Embryonic facial prominence (tissue), 1 donor: ENCODE data around the gene ASXL3.

Experiments
- DNase-seq: peaks from one replicate; pipeline ENCODE4 v3.0.0-alpha.2; 2016; ENCODE audit errors: extremely low spot score

The ASXL3 gene

GRCh38 chr18:33716061-33716683 is 138.2 kb downstream of the ASXL3 start:
- no peak for DNase-seq

GRCh38 chr18:33717339-33717738 is 139.3 kb downstream of the ASXL3 start:
- no peak for DNase-seq

GRCh38 chr18:33720133-33720532 is 142.1 kb downstream of the ASXL3 start:
- no peak for DNase-seq

- no peak for DNase-seq
These were observed 151.5 kb downstream of the ASXL3 start for GRCh38 chr18:33729556-33729955.

- no peak for DNase-seq
These were observed 155.4 kb downstream of the ASXL3 start for GRCh38 chr18:33733376-33733775.

- DNase-seq, result no peak
These were observed 157.4 kb downstream of the ASXL3 start for GRCh38 chr18:33735428-33735827.

- no peak for DNase-seq
These were observed 163.7 kb downstream of the ASXL3 start for GRCh38 chr18:33741760-33742159.

GRCh38 chr18:33744032-33744697 is 166.1 kb downstream of the ASXL3 start:
- DNase-seq, result no peak

GRCh38 chr18:33745151-33745795 is 167.3 kb downstream of the ASXL3 start:
- no peak for DNase-seq

- DNase-seq, result no peak
These were observed 168.0 kb downstream of the ASXL3 start for GRCh38 chr18:33745871-33746545.

GRCh38 chr18:33749834-33750233 is 171.8 kb downstream of the ASXL3 start:
- no peak for DNase-seq

- DNase-seq, result no peak
These were observed 172.3 kb downstream of the ASXL3 start for GRCh38 chr18:33750366-33750765.

- no peak for DNase-seq
These were observed 173.7 kb downstream of the ASXL3 start for GRCh38 chr18:33751613-33752221.

GRCh38 chr18:33755391-33755790 is 177.4 kb downstream of the ASXL3 start:
- no peak for DNase-seq

- DNase-seq, result no peak
These were observed 178.0 kb downstream of the ASXL3 start for GRCh38 chr18:33755931-33756560.

- DNase-seq, result no peak
These were observed 179.0 kb downstream of the ASXL3 start for GRCh38 chr18:33757037-33757436.

- DNase-seq, result no peak
These were observed 183.3 kb downstream of the ASXL3 start for GRCh38 chr18:33761363-33761762.

- no peak for DNase-seq
These were observed 203.4 kb downstream of the ASXL3 start for GRCh38 chr18:33781429-33781828.
